HEK293 (cell line): Measurements from ENCODE around the gene RPL12.

ENCODE experiments used
- CTCF ChIA-PET: fragments of 350-600 bp; formaldehyde crosslinking; extraction: SDS; loops from one replicate; lab custom pipeline; 2021; ENCODE audit warnings: antibody characterized with exemption; lab: Yijun Ruan, JAX
- POLR2A ChIA-PET: fragments of 300-600 bp; formaldehyde crosslinking; extraction: SDS; loops from one replicate; lab custom pipeline; 2020; ENCODE audit warnings: antibody characterized with exemption, inconsistent platforms; lab: Yijun Ruan, JAX
- H3K27ac ChIP-seq: fragments of 200-500 bp; sonication (Bioruptor generic); 2 replicates; pipeline ENCODE4 v1.5.1; 2014; ENCODE audit warnings: low read depth, low read length, control low read depth, inconsistent platforms; ENCODE audit errors: extremely low read depth
- H3K36me3 ChIP-seq, 2 experiments: fragments of 200-500 bp in 1 of 2; sonication (Bioruptor generic) in 1 of 2; 1 replicate in 1 of 2; 2 replicates in 1 of 2; pipeline ENCODE4 v1.5.1; 2014 to 2017; ENCODE audit warnings: inconsistent platforms in 2 of 2, low read length in 2 of 2; ENCODE audit not compliant: control insufficient read depth in 2 of 2, insufficient read depth in 1 of 2
- H3K4me1 ChIP-seq: fragments of 200-500 bp; sonication (Bioruptor generic); 2 replicates; pipeline ENCODE4 v1.5.1; 2014; ENCODE audit warnings: mild to moderate bottlenecking, low read length, inconsistent platforms; ENCODE audit not compliant: control insufficient read depth, insufficient read depth
- H3K4me3 ChIP-seq: 2 replicates; pipeline ENCODE4 v1.5.1; 2011; ENCODE audit warnings: low read depth, mild to moderate bottlenecking, control low read depth, low read length, moderate library complexity
- H3K9me3 ChIP-seq: fragments of 200-500 bp; sonication (Bioruptor generic); 2 replicates; pipeline ENCODE4 v1.5.1; 2014; ENCODE audit warnings: low read depth, low read length, inconsistent platforms; ENCODE audit not compliant: control insufficient read depth, insufficient read depth
- GLIS2 ChIP-seq: fragments of 450-650 bp; formaldehyde crosslinking; IDR thresholded peaks from 2 replicates; pipeline ENCODE4 v1.5.1; 2016; ENCODE audit warnings: missing biosample characterization, missing genetic modification characterization
- TF ChIP-seq, protein P1 (sequence below): fragments of 450-650 bp; formaldehyde crosslinking; IDR thresholded peaks from 2 replicates; pipeline ENCODE4 v1.5.1; 2016; ENCODE audit warnings: missing biosample characterization, missing genetic modification characterization

The RPL12 gene

DNA sequence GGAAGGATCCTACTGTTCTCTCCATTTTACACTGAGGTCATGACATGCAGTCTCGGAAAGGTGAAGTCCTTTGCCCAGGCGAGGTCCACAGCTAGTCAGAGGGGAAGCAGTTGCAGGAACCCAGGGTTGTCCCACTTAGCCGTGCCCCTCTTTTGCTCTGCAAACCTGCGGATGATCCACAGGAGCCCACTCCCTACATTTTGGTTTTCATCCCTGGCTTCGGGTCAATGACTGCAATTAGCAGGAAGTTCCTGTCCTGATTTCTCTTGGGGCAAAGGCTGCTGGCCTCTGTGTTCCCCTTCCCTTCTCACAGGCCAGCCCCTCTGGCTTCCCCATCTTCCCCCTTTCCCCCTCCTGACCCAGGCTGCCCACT, 52.9 kb downstream of the RPL12 start:
- peak; percentile 3; the same call in 1 of the 2 replicates for TF ChIP-seq GLIS2 (tag by site-specific recombination)
- TF ChIP-seq, protein P1, sequence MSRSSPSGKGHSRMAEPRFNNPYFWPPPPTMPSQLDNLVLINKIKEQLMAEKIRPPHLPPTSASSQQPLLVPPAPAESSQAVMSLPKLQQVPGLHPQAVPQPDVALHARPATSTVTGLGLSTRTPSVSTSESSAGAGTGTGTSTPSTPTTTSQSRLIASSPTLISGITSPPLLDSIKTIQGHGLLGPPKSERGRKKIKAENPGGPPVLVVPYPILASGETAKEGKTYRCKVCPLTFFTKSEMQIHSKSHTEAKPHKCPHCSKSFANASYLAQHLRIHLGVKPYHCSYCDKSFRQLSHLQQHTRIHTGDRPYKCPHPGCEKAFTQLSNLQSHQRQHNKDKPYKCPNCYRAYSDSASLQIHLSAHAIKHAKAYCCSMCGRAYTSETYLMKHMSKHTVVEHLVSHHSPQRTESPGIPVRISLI (tag by site-specific recombination), result no peak
- no peak overlapping the region for H3K27ac ChIP-seq
- POLR2A ChIA-PET, result interaction anchor here (0.7 to 2.2 kb wide), 5 partner anchors 10 to 174 kb away, joined by 3 to 50 read pairs (median 7); partner anchors contain the start of gene ZNF79
- 0 out of 2 replicates have a peak, but pooled peaks cover 5% of the 10 kb centered on the region for H3K4me1 ChIP-seq
- H3K36me3 ChIP-seq, result peaks cover 0 to 31% of the 10 kb centered on the region in 2 experiments; a peak in 1 of 3 replicates
- no peaks in the 10 kb centered on the region for H3K9me3 ChIP-seq
- CTCF ChIA-PET, result interaction anchor here (0.5 to 1.8 kb wide), 13 partner anchors 10 to 692 kb away, joined by 3 to 7 read pairs (median 3); partner anchors contain the start of gene ZNF79
- peak overlapping the region; percentile 57 for H3K4me3 ChIP-seq
